Activated T-helper 1 cell treated with anti-CD3 and anti-CD28 coated beads, Interleukin-12 subunit alpha, Interleukin-12 subunit beta, Interleukin-2, Interleukin-4 antibody, amounts not matched to agents 30 ng/mL and 10 ng/mL and 1 ng/mL, durations not matched to agents 14 hours and 24 hours and 36 hours (primary cell): ENCODE measurements around the gene NLRP6. TPM values are rescaled to one million over a fixed set of nuclear protein-coding genes. Genes with fewer than 3 reads are reported as not detected.
"Not testable (repeated sequence)": the region's sequence is repeated elsewhere in the genome, so short reads cannot be mapped to it uniquely, and the experiment has no call there.

Source experiments
- DNase-seq: peaks from one replicate; pipeline ENCODE4 v3.0.0; 2021; ENCODE audit warnings: low spot score
- H3K27ac Mint-ChIP-seq: one replicate; pipeline ENCODE4 v1.8.0; 2021; ENCODE audit warnings: mild to moderate bottlenecking, mixed read lengths
- H3K27me3 Mint-ChIP-seq: one replicate; pipeline ENCODE4 v1.8.0; 2022; ENCODE audit warnings: mild to moderate bottlenecking, moderate library complexity, mixed read lengths; ENCODE audit not compliant: insufficient read depth
- H3K36me3 Mint-ChIP-seq: one replicate; pipeline ENCODE4 v1.8.0; 2021; ENCODE audit warnings: low read depth, mixed read lengths
- H3K4me1 Mint-ChIP-seq: one replicate; pipeline ENCODE4 v1.8.0; 2021; ENCODE audit warnings: low read depth, mixed read lengths
- H3K4me3 Mint-ChIP-seq: one replicate; pipeline ENCODE4 v1.8.0; 2021; ENCODE audit warnings: mild to moderate bottlenecking, moderate library complexity, mixed read lengths
- H3K9me3 Mint-ChIP-seq: one replicate; pipeline ENCODE4 v1.8.0; 2021; ENCODE audit warnings: mixed read lengths
- intact Hi-C: fragments of 100-400 bp; cut with micrococcal nuclease; formaldehyde crosslinking; loops from one replicate; pipeline ENCODE4 v1.15.1; 2024
- total RNA-seq: library from RNA; stranded (reverse); gene quantifications from 2 replicates; pipeline ENCODE4 v1.2.3, GENCODE V29; 2022

The NLRP6 gene
- total RNA-seq, 1 donor from 2014 or later: 5.2 TPM

DNA sequence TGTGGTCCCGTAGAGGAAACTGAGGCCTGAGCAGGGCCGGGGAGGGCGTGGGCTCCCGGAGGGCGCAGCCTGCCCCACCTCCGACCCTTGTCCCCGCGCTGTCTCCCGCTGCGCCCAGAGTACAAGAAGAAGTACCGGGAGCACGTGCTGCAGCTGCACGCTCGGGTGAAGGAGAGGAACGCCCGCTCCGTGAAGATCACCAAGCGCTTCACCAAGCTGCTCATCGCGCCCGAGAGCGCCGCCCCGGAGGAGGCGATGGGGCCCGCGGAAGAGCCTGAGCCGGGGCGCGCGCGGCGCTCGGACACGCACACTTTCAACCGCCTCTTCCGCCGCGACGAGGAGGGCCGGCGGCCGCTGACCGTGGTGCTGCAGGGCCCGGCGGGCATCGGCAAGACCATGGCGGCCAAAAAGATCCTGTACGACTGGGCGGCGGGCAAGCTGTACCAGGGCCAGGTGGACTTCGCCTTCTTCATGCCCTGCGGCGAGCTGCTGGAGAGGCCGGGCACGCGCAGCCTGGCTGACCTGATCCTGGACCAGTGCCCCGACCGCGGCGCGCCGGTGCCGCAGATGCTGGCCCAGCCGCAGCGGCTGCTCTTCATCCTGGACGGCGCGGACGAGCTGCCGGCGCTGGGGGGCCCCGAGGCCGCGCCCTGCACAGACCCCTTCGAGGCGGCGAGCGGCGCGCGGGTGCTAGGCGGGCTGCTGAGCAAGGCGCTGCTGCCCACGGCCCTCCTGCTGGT, 1.9 kb downstream of the NLRP6 start:
- DNase-seq: no peak
- peaks cover 49% of the 10 kb centered on the region for H3K4me1 Mint-ChIP-seq
- H3K4me3 Mint-ChIP-seq: peak overlapping the region; percentile 84
- peaks cover 28% of the 10 kb centered on the region for H3K27me3 Mint-ChIP-seq
- H3K9me3 Mint-ChIP-seq: peaks cover 11% of the 10 kb centered on the region
- intact Hi-C loops: no loop called here
- H3K36me3 Mint-ChIP-seq: peaks cover 42% of the 10 kb centered on the region
- peak overlapping the region; percentile 77 for H3K27ac Mint-ChIP-seq

- Mint-ChIP-seq H3K4me3 (peak overlapping the region; percentile 84), H3K27ac (peak overlapping the region; percentile 72), H3K9me3 (peaks cover 11% of the 10 kb centered on the region), H3K36me3 (peaks cover 41% of the 10 kb centered on the region), H3K27me3 (peaks cover 24% of the 10 kb centered on the region), H3K4me1 (peaks cover 55% of the 10 kb centered on the region)
- no peak for DNase-seq
- intact Hi-C loops: loop anchor here (1.0 kb wide), 1 partner anchor 12 kb away; no protein-coding TSS in a partner anchor
Measured at GRCh38 chr11:280706-281485, 2.7 kb downstream of the NLRP6 start.

DNA sequence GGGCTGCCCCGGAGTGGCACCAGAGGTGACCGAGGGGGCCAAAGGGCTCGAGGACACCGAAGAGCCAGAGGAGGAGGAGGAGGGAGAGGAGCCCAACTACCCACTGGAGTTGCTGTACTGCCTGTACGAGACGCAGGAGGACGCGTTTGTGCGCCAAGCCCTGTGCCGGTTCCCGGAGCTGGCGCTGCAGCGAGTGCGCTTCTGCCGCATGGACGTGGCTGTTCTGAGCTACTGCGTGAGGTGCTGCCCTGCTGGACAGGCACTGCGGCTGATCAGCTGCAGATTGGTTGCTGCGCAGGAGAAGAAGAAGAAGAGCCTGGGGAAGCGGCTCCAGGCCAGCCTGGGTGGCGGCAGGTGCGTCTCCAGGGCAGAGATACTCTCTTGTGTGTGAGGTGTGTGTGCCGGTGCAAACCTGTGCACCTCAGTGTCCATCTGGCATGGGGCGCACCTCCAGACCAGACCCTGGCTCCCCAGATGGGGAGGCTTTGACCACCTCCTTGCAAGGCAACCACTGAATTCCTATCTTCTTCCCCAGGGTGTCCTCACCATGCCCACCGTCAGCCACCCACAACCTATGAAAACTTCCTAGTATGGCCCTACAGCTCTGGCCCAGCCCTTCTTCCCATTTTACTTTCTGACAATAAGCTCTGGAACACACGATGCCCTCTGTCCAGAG, 3.4 kb downstream of the NLRP6 start:
- intact Hi-C loops: loop anchor here (1.0 kb wide), 1 partner anchor 12 kb away; no protein-coding TSS in a partner anchor
- peaks cover 57% of the 10 kb centered on the region for H3K4me1 Mint-ChIP-seq
- peak overlapping the region; percentile 85 for H3K27ac Mint-ChIP-seq
- peaks cover 18% of the 10 kb centered on the region for H3K27me3 Mint-ChIP-seq
- no peak for DNase-seq
- H3K9me3 Mint-ChIP-seq: peaks cover 4% of the 10 kb centered on the region
- peaks cover 34% of the 10 kb centered on the region for H3K36me3 Mint-ChIP-seq
- peak overlapping the region; percentile 84 for H3K4me3 Mint-ChIP-seq

DNA sequence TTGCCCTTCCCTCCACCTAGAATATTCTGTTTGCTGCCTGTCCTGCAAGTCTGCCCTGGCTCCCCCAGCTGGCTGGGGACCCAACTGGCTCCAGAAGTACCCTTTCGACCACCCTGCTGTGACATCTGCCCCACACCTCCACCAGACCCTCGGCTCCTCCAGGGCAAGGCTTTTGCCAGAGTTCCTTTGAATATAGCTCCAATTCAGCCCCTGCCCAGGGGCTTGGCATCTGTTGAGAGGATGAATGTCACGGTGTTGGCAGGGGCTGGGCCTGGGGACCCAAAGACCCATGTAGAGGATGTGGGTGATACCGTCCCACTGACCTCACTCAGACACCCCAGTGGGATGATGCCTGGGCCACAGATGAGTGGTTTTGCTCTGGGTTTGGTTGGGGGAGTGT, 4.0 kb downstream of the NLRP6 start:
- Mint-ChIP-seq H3K4me1 (peaks cover 59% of the 10 kb centered on the region), H3K36me3 (peaks cover 31% of the 10 kb centered on the region), H3K27me3 (peaks cover 17% of the 10 kb centered on the region), H3K27ac (peak overlapping the region; percentile 85), H3K9me3 (peaks cover 3% of the 10 kb centered on the region), H3K4me3 (peak overlapping the region; percentile 84)
- intact Hi-C loops: no loop called here
- DNase-seq: no peak

DNA sequence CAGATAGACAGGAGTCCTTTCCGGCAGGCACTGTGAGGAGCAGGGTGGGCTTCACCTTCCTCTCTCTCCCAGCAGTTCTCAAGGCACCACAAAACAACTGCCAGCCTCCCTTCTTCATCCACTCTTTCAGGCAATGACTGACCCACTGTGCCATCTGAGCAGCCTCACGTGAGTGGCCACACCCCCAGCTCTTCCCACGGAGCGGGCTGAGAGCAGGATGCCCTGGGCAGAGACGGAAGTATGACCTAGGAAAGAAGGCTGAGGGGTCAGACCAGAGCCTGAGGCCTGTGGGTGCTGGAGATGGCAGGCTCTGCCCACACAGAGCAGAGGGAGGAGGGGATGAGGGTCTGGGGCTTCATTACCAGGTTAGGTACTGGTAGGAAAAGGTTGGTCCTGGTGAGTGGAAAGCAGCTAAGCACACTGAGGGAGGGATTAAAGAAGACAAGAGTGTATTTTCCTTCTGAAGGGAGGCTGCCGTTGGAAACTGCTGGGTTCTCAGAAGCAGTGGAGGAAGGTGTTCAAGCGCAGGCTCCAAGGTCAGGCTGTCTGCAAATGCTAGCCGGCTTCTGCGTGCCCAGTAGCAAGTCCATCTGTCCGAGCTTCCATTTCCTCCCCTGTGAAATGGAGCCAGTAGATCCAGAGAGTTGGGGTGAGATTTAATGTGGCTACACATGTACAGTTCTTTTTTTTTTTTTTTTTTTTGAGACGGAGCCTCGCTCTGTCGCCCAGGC, 4.6 kb downstream of the NLRP6 start:
- H3K9me3 Mint-ChIP-seq: no peaks in the 10 kb centered on the region
- H3K36me3 Mint-ChIP-seq: peaks cover 29% of the 10 kb centered on the region
- H3K27me3 Mint-ChIP-seq: peaks cover 18% of the 10 kb centered on the region
- no peak for DNase-seq
- H3K27ac Mint-ChIP-seq: peak overlapping the region; percentile 85
- peaks cover 56% of the 10 kb centered on the region for H3K4me1 Mint-ChIP-seq
- intact Hi-C loops: no loop called here
- peak overlapping the region; percentile 84 for H3K4me3 Mint-ChIP-seq

DNA sequence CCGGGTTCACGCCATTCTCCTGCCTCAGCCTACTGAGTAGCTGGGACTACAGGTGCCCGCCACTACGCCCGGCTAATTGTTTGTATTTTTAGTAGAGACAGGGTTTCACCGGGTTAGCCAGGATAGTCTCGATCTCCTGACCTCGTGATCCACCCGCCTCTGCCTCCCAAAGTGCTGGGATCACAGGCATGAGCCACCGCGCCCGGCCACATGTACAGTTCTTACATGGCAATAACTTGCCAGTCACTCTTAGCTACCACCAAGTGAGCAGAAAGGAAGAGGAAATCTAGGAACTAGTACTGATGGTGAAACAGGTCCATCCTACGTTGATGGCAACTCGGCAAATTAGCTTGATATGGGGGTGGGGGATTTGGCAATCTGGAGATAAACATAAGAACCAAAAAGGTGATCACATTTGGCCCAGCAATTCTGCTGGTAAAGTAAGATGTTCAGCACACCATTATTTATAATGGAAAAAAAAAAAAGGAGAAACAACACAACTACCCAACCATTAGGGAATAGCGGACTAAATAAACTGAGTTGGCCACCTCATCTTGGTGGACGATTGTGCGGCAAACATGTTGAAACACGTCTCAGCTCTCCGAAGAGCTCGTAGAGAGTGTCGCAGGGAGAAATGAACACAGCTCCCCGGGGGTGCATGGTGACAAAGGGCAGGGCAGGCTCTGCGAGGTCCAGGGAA, 5.3 kb downstream of the NLRP6 start:
- Mint-ChIP-seq H3K27me3 (peaks cover 20% of the 10 kb centered on the region), H3K4me3 (peak overlapping the region; percentile 84), H3K36me3 (peaks cover 27% of the 10 kb centered on the region), H3K4me1 (peaks cover 54% of the 10 kb centered on the region), H3K27ac (peak overlapping the region; percentile 29), H3K9me3 (no peaks in the 10 kb centered on the region)
- intact Hi-C loops: no loop called here
- no peak for DNase-seq

DNA sequence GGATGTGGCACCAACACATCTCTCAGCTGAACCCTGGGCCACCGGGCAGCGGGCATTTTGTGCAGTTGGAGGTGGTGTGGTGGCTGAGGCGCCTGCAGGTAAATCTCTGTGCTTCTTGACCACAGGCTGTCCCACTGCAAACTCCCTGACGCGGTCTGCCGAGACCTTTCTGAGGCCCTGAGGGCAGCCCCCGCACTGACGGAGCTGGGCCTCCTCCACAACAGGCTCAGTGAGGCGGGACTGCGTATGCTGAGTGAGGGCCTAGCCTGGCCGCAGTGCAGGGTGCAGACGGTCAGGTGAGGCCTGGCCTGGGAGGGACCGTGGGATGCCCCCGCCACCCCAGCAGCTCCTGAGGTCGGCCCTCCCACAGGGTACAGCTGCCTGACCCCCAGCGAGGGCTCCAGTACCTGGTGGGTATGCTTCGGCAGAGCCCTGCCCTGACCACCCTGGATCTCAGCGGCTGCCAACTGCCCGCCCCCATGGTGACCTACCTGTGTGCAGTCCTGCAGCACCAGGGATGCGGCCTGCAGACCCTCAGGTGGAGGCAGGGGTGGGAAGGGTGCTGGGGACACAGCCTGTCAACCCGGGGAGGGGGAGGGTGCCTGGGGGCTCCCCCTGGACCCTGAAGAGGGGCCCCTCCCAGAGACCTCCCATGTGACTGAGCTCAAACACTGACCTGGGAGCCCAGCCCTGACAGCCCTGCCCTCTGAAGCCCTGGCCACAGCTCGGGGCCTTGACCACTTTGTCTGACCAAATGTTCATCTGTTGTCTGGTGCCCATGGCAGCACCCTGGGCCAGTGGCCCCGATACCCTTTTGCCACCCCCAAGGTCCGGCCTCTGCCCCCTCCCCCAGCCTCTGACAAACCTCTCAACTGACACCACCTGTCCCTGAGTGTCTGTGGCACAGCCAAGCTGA, 6.2 kb downstream of the NLRP6 start:
- Mint-ChIP-seq H3K36me3 (peaks cover 25% of the 10 kb centered on the region), H3K9me3 (no peaks in the 10 kb centered on the region), H3K4me1 (peaks cover 50% of the 10 kb centered on the region), H3K4me3 (no peak overlapping the region), H3K27me3 (peaks cover 17% of the 10 kb centered on the region), H3K27ac (no peak overlapping the region)
- no peak for DNase-seq
- intact Hi-C loops: loop anchor here (5.0 kb wide), 3 partner anchors 32 to 73 kb away; partner anchors contain the start of genes PSMD13 and SIRT3

GRCh38 chr11:285021-285893, 7.0 kb downstream of the NLRP6 start:
- intact Hi-C loops: loop anchor here (5.0 kb wide), 3 partner anchors 33 to 72 kb away; partner anchors contain the start of genes PSMD13 and SIRT3
- peaks cover 50% of the 10 kb centered on the region for H3K4me1 Mint-ChIP-seq

GRCh38 chr11:285894-286220, 7.7 kb downstream of the NLRP6 start:
- Mint-ChIP-seq H3K36me3 (peaks cover 23% of the 10 kb centered on the region), H3K4me3 (no peak overlapping the region), H3K9me3 (no peaks in the 10 kb centered on the region), H3K27me3 (peaks cover 16% of the 10 kb centered on the region), H3K27ac (peak overlapping the region; percentile 44), H3K4me1 (peaks cover 51% of the 10 kb centered on the region)
- intact Hi-C loops: loop anchor here (5.0 kb wide), 3 partner anchors 34 to 71 kb away; partner anchors contain the start of genes PSMD13 and SIRT3
- no peak for DNase-seq

More at GRCh38 chr11:285021-285893, 7.0 kb downstream of the NLRP6 start:
- Mint-ChIP-seq H3K36me3 (peaks cover 25% of the 10 kb centered on the region), H3K4me3 (peak overlapping the region; percentile 26), H3K27ac (peak overlapping the region; percentile 44), H3K27me3 (peaks cover 16% of the 10 kb centered on the region), H3K9me3 (no peaks in the 10 kb centered on the region)
- no peak for DNase-seq

DNA sequence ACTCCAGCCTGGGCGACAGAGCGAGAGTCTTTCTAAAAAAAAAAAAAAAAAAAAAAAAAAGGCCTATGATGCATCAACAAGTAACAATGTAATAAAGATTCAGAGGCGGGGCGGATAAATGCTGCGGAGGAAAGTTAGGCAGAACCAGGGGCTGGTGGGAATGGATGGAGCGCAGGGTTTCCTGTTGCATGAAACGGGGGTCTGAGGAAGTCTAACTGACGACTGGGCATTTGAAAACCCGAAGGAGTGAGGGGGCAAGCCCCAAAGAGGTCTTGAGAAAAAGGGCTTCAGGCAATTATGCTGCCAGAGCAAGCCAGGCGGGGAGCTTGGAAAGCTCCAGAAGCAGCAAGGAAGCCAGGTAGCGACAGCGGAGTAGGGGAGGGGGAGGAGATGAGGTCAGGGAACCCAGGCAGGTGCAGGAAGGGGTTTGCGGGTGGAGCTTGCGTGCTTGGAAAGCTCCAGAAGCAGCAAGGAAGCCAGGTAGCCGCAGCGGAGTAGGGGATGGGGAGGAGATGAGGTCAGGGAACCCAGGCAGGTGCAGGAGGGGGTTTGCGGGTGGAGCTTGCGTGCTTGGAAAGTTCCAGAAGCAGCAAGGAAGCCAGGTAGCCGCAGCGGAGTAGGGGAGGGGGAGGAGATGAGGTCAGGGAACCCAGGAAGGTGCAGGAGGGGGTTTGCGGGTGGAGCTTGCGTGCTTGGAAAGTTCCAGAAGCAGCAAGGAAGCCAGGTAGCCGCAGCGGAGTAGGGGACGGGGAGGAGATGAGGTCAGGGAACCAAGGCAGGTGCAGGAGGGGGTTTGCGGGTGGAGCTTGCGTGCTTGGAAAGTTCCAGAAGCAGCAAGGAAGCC, 9.0 kb downstream of the NLRP6 start:
- intact Hi-C loops: loop anchor here (5.0 kb wide), 3 partner anchors 35 to 70 kb away; partner anchors contain the start of genes PSMD13 and SIRT3
- H3K27me3 Mint-ChIP-seq: peaks cover 12% of the 10 kb centered on the region
- H3K36me3 Mint-ChIP-seq: peaks cover 26% of the 10 kb centered on the region
- not testable (repeated sequence) for H3K9me3 Mint-ChIP-seq
- DNase-seq: peak; percentile 57
- peaks cover 49% of the 10 kb centered on the region for H3K4me1 Mint-ChIP-seq
- H3K4me3 Mint-ChIP-seq: peak overlapping the region; percentile 95
- peak overlapping the region; percentile 98 for H3K27ac Mint-ChIP-seq
